GM12892 (cell line): ENCODE data around the gene TCIRG1.
"Not testable (repeated sequence)": the region's sequence is repeated elsewhere in the genome, so short reads cannot be mapped to it uniquely, and the experiment has no call there.

Experiments
- DNase-seq: peaks from one replicate; pipeline ENCODE4 v3.0.0; 2011; ENCODE audit not compliant: insufficient read length
- FAIRE-seq: peaks from 2 replicates; lab custom pipeline; 2011; peaks lifted over from hg19 to GRCh38; lab: Jason Lieb, UNC
- POLR2A ChIP-seq: IDR thresholded peaks from 2 replicates; pipeline ENCODE4 v1.6.1; 2011; ENCODE audit warnings: low read depth, low read length, control low read depth
- POLR2AphosphoS5 ChIP-seq: IDR thresholded peaks from 2 replicates; pipeline ENCODE4 v1.6.1; 2011; ENCODE audit warnings: low read depth, low read length, control low read depth
- TAF1 ChIP-seq: IDR thresholded peaks from 2 replicates; pipeline ENCODE4 v1.6.1; 2011; ENCODE audit warnings: low read depth, mild to moderate bottlenecking, control low read depth, low read length, borderline replicate concordance

TCIRG1 gene

DNA sequence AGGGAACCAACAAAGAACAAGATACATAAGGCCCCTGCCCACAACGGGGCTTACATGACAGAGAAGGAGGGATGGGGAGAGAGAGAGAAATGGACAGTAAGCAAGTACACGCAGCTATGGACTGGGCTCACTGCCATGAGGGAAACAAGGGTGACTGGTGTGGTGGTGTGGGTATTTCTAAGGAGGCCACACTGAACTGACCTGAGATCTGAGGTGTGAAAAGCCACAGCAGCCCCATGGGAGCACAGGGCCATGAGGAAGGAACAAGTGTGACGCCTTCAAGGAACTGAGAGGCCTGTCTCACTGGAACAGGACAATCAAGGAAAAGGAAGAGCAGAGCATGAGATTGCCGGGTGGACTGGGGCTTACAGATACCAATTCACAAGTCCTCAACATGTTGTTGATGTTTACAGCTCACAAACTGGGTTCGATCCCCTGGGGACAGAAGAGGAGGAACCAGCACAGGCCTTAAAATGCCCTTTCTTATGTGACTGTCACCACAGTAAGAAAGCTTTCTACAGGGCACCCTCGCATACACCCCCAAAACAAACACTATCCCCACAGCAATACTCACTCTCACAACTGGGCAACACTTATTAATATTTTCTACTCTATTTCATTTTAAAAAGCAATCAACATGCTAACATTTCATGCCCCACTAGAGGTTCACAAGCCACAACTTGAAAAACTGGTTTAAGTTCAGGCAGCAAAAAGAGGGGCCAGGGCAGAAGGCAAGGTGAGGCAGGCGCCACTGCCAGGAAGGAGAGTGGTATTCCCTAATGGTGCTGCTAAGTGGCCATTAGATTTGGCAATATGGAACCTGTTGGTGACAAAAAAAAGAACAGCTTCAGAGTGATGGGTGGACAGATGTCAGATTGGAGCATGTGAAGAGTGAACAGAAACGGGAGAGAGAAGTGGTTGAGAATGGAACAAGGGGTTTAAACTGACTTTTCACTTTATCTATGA, 39.1 kb downstream of the TCIRG1 start:
- FAIRE-seq (peak; percentile 14), DNase-seq (no peak)
- no peak for TF ChIP-seq TAF1
- no peak for TF ChIP-seq POLR2AphosphoS5
- no peak for TF ChIP-seq POLR2A

DNA sequence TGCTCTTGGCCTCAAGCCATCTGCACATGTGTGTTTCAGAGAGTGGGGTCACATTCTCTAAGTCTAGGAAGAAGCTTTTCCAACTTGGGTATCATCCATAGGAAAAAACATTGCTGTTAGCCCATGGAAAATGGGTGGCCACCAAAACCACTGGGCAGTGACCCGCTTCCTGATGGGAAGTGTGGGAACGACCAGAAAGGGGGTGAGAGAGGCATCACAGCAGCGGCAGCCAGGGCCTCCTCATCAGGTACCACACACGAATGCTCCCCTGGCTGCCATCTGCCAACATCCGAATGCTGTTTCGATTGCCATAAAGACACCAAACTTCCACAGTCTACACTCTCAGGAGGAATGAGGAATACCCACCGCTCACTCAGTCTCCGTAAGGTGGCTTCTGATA, 42.0 kb downstream of the TCIRG1 start:
- DNase-seq (no peak), FAIRE-seq (no peak)
- no peak for TF ChIP-seq POLR2AphosphoS5

DNA sequence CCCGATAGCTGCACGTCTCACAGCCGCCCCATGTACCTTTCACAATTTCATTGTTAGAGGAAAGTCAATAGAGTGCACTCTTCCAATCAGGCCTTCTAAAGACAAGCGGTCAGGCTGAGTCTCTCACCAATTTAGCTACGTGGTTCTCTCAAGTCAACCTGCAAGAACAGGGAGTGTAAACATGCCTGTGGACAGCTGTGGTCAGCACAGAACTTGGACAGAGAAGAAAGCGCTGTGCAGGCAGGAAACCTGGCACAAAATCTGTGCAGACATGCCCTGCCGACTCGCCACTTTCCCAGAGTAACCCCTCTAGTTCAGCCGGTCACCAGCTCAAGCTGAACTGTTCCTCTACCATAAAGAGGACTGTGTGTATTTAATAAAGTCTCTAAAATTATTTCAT, 42.9 kb downstream of the TCIRG1 start:
- DNase-seq: no peak
- no peak for FAIRE-seq
- TF ChIP-seq TAF1: no peak
- TF ChIP-seq POLR2A: no peak
- no peak for TF ChIP-seq POLR2AphosphoS5

DNA sequence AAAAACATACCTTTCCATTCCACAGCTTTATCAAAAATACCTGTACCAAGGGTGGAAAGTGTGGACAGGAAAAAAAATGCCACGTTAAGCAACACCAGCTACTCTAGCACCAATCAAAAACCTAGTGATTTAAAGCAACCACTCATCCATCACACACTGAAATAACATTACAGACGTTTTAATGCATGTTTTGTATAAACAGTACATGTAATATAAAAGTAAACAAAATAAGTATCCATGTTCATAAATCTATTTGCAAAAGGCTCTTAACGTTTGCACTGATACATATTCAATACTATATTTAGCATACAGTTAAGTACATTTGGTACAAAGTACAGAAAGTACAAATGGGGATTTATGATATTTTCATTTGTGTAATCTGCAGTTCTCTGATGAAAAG, 43.7 kb downstream of the TCIRG1 start:
- no peak for FAIRE-seq
- DNase-seq: no peak
- TF ChIP-seq POLR2AphosphoS5 (no peak), POLR2A (no peak), TAF1 (no peak)

DNA sequence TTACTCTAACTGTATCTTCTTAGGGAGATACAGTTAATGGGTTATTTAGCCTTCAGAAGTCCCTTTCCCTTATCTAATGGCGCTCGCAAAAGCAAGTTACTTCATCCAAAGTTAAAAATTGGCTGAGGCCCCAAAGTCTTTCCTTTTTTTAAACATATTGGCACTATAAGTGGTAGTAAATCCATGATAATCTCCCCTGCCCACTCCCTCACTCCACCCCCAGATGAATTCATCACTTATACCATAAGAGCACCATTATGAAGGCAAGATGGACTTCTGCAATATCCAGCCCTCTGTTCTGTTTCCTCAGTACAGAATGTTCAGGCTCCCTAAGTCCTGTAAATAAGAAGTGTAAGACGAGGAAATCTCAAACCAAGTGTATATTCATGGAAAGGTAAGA, 44.7 kb downstream of the TCIRG1 start:
- DNase-seq: no peak
- FAIRE-seq: no peak
- TF ChIP-seq POLR2AphosphoS5: no peak
- TF ChIP-seq TAF1: no peak

DNA sequence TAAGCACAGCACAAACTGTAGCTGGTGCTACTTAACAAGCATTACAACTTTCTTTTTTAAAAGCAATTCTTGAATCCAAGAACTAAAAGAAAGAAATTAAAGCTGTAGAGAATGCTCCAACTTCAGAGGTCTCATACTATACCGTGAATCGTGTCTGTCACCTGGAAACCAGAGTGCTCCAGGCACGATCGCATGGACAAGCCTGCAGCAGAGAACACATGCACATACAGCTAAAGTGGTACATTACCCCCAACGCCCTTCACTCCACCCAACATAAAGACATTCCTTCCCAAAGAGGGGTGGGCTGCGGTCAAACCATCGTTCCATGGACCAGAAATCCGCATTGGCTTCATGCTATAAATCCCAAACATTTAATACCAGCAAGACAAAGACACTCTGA, 50.9 kb downstream of the TCIRG1 start:
- no peak for DNase-seq
- no peak for TF ChIP-seq TAF1
- no peak for TF ChIP-seq POLR2AphosphoS5
- TF ChIP-seq POLR2A: no peak
- FAIRE-seq: peak; percentile 46

DNA sequence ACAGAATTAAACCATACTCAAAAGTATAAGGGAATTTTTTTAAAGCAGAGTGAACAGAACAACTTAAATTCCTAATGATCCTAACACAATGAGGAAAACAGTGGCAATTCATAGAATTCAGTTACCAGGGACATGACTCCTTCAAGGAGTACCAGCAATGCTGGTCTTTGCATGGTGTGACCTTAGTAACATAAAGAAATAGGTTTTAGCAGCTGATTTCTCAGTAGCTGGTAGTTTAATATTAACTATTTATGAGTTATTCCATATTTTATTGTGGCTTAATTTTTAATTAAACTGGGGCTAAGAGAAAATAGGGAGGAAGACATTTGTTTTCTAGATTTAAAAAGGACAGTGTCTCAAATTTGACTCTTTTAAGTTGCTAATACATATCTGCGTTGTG, 51.5 kb downstream of the TCIRG1 start:
- TF ChIP-seq POLR2A: no peak
- TF ChIP-seq POLR2AphosphoS5: no peak
- TF ChIP-seq TAF1: no peak
- DNase-seq: no peak
- no peak for FAIRE-seq

DNA sequence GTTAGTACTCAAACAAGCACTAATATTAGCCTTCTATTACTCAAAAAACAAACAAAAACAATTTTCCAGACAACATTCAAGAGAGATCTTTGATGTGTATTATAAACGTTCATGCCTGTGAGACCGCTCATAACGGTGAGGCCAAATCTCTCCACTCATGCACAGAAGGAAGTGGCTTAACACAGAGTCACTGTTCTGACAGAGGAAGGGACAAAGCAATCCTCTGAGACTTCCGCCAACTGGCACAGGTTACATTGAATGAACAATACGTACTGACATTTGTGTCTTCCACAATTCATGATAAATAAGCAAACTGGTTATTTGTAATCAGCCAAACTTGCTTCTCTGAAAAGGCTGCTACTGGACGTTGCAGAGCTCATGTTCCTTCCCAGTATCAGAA, 51.9 kb downstream of the TCIRG1 start:
- FAIRE-seq: peak; percentile 78
- TF ChIP-seq TAF1: no peak
- no peak for TF ChIP-seq POLR2AphosphoS5
- no peak for TF ChIP-seq POLR2A
- no peak for DNase-seq

DNA sequence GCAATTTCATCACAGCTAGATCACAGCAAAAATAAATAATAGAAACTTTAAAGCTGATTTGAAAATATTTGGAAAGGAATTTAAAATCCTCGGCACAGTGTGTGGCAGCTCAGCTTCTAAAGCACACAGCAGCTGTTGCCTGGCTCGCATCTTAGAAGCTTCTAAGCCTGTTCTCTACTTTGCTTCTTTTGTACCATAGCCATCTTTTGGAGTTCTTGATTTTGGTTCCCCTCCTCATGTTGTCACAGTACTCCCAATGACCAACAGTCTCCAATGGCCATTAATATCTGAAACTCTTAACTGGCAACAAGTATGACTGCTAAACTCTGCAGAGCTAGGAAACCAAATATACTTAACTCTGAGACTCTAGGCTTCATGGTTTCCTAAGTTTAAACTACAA, 53.6 kb downstream of the TCIRG1 start:
- FAIRE-seq (no peak), DNase-seq (no peak)
- TF ChIP-seq POLR2AphosphoS5: no peak
- no peak for TF ChIP-seq POLR2A
- no peak for TF ChIP-seq TAF1

DNA sequence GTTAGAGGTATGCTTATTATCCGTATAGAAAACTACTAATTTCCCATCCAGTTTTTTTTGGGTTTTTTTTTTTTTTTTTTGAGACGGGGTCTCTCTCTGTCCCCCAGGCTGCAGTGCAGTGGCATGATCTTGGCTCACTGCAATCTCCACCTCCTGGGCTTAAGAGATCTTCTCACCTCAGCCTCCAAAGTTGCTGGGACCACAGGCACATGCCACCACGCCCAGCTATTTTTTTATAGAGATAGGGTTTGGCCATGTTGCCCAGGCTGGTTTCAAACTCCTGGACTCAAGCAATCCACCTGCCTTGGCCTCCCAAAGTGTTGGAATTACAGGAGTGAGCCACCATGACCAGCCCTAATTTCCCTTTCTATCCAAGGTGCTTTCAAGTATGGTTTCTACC, 54.1 kb downstream of the TCIRG1 start:
- not testable (repeated sequence) for DNase-seq, FAIRE-seq

DNA sequence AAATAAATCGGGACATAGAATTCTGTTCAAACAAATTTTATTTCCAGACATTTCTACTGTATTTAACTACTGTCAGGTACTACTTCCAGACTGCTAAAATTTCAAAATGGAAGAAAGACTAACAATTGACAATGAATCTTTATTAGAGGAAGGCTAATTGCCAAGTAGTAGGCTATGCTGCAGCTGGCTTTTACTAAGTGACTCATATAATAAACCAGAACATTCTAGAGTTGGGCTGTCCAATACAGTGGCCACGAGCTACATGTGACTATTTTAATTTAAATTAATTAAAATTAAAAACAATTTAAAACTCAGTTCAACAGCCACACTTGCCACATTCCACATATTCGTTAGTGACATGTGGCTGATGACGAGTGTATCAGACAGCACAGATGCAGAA, 54.7 kb downstream of the TCIRG1 start:
- no peak for DNase-seq
- no peak for FAIRE-seq
- TF ChIP-seq POLR2AphosphoS5 (no peak), TAF1 (no peak), POLR2A (no peak)

DNA sequence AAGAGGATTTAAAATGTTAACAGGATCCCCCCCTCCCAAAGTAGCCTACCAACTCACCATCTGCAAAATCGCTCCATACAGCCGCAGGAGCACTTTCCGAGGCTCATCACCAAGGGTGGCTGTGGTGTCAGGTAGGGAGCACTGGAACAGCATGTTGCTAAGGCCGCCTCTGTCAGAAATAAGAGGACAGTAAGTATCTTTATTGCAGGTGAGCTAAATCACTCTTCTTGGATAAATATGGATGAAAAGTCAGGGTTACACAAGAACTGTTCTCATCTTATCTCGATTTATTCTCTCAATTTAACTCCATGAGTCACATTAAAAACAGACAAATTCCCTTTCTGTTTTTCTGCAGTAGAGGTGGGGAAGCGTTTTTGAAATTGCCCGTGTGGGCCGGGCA, 58.1 kb downstream of the TCIRG1 start:
- TF ChIP-seq POLR2A: no peak
- no peak for TF ChIP-seq POLR2AphosphoS5
- TF ChIP-seq TAF1: no peak
- FAIRE-seq: no peak
- DNase-seq: no peak

DNA sequence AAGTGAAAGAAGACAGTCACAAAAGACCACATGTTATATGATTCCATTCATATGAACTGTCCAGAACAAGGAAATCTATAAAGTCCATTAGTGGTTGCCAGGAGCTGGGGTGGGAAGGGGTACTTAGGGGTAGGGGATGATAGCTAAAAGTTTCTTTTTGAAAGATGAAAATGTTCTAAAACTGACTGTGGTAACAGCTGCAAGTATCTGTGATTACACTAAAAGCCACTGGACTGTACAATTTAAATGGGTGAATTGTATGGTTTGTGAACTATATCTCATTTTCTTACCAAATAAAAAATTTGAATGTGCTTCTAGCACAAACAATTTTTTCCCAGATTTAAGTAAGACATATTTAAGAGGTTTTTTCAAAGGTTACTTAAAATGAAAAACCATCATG, 60.2 kb downstream of the TCIRG1 start:
- no peak for FAIRE-seq
- no peak for DNase-seq
- TF ChIP-seq POLR2AphosphoS5: no peak
- no peak for TF ChIP-seq TAF1
- TF ChIP-seq POLR2A: no peak
